A673 (cell line): ENCODE data around the gene SPARCL1.

ENCODE experiments used
- CTCF ChIP-seq: fragments of 300-800, 200-600 bp; sonication (generic); conservative IDR thresholded peaks from 2 replicates; pipeline ENCODE4 v1.5.1; 2017; ENCODE audit warnings: low read depth, mild to moderate bottlenecking, antibody characterized with exemption, low read length, moderate library complexity, mixed read lengths
- EZH2 ChIP-seq: fragments of 200-600 bp; sonication (generic); IDR thresholded peaks from 2 replicates; pipeline ENCODE4 v1.6.1; 2017; ENCODE audit warnings: borderline replicate concordance, low read depth, mild to moderate bottlenecking, mixed read lengths, antibody characterized with exemption, low read length; ENCODE audit not compliant: poor library complexity, severe bottlenecking

GRCh38 chr4:87493115-87493514 lies 36.1 kb downstream of the SPARCL1 start:
- TF ChIP-seq CTCF = no peak
- no peak for TF ChIP-seq EZH2
